ENCODE data around the gene ABHD8.

ABHD8 gene

DNA sequence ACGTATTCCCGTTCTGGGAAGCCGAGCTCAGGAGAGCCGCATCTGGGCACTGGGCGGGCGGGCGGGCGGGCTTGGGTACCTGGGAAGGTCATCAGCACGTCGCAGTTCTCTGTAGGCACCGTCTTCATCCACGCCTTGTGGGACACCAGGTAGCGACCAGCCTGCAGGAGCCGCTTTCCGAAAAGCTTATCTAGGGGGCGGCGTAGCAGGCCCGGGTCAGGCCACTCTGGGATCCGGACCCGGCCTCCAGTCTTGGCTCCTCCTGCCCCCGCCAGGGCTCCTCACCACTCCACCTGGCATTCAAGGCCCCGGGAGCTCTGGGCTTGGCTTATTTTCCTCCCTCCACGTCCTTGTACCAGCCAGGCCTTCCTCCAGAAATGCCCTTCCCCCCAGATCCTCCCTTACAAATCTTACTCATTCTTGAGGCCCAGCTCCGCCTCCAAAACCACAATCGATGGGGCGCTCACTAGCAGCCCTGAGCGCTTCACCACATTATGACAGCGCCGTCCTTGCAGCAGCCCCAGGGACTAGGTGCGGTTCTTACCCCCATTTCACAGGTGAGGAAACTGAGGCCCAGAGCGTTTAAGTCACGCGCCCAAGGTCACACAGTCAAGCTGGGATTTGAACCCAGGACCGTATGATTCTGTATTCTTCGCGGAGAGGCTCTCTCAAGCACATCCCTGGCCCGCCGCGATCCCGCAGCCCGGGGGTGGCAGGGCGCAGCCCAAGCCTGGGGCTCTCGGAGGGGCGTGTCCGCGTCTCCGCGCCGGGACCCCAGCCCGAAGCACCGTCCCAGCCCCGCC lies 30.6 kb upstream of the ABHD8 start:
- DNase-seq (ENCODE audit: low spot score): no peak

DNA sequence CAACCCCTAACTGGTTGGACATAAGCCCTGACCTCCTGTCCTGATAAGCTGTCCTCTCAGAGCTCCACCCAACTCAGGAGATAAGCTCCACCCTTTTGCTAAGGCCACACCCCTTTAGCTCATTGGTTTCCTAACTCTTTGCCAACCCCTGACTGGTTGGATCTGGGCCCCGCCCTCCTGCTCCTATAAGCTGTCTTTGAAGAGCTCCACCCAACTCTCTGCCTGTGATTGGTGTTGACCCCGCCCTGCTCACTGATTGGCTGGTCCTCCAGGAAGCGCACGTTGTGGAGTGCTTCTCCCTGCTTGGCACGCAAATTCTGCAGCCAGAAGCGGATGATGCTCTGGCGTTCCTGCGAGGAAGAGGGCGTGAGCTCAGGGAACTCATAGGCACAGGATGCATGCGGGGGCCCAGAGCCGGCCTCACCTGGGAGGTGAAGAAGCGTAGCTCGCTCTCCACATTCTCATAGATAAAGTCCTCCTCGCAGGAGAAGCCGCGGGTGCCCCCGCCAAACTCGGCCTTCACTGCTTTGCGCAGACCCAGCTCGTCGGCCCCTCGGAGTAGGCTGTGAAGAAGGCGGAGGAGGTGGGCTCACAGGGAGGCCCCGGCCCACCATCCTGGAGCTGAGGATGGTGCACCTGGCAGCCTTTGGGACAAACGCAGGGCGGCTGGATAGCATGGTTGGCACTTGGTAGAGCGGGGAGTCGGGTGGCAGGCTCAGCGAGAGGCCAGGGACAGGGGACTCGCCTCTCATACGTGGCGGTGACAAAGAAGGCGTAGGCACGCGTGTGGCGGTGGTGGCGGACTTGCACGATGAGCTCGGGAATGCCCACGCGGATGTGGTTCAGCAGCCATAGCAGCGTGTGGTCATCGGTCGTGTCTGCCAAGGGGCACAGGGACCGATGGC lies 29.7 kb upstream of the ABHD8 start:
- DNase-seq (ENCODE audit: low spot score): no peak

DNA sequence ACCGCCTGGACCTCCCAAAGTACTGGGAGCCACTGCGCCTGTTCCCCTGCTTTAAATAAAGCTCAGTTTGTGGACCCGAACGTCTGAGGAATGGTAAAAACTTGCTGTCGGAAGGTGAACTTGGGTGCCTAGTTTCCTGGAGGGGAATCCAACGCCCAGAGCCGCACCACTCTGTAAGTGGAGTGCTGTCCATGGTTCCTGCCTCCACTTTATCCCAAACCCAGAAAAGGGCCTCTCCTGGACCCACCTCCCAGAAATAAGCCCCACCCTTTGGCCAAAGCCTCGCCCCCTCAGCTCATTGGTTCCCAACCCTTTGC lies 29.1 kb upstream of the ABHD8 start:
- DNase-seq (ENCODE audit: low spot score): no peak

DNA sequence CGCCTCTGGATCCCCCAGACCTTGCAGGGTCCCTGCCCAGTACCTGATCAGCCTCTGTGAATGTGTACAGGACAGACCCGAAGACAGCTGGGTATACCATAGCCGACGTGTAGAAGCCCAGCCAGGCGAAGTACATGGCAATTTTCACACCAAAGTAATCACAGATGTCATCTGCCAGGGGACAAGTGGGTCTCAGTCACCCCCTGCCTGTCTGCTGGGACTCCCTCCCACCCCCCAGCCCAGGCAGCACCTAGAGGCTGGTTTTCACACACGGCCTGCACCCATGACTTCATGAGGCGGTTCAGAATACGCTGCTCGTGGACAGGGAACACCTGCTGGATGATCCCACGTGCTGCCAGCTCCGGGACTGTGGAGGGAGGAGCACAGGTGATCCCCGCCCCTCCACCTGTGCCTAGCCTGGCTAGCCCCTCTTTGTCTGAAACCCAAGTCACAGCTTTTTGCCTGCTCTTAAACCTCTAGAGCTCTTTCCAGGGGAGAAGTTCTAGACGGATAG lies 27.9 kb upstream of the ABHD8 start:
- no peak for DNase-seq (ENCODE audit: low spot score)

DNA sequence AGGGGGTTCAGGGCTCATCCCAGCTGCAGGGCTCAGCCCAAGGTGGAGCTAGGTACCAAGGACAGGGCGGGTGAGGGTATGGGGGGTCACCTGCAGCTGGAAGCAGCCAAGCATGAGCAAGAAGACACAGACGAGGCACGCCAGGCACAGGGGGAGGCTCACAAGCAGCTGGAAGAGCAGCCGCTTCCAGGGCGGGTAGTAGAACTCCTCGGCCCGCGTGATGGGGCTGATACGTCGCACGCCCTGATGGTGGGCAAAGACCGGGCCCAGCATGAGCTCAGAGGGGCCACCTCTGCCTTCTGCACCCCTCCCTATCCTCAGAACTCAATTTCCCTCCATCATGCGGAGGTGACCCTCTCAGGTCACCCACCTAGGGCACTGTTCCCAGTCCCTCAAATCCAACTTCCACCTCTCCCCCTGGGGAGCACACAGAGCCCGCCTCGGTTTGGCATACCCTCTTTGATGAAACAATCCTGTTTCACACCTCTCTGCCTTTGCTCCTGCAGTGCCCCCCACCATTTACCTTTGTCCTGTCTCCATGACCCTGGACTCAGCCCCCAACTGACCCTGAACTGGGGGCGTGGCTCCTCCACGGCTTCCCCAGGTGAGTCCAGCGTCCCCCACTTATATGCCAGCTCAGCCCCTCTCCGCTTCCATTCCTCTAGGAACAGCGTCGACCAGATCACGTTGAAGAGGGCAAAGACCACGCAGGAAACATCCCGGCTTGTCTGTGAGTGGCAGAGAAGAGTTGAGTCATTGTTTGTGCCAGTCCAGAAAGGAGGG lies 27.2 kb upstream of the ABHD8 start:
- no peak for DNase-seq (ENCODE audit: low spot score)

DNA sequence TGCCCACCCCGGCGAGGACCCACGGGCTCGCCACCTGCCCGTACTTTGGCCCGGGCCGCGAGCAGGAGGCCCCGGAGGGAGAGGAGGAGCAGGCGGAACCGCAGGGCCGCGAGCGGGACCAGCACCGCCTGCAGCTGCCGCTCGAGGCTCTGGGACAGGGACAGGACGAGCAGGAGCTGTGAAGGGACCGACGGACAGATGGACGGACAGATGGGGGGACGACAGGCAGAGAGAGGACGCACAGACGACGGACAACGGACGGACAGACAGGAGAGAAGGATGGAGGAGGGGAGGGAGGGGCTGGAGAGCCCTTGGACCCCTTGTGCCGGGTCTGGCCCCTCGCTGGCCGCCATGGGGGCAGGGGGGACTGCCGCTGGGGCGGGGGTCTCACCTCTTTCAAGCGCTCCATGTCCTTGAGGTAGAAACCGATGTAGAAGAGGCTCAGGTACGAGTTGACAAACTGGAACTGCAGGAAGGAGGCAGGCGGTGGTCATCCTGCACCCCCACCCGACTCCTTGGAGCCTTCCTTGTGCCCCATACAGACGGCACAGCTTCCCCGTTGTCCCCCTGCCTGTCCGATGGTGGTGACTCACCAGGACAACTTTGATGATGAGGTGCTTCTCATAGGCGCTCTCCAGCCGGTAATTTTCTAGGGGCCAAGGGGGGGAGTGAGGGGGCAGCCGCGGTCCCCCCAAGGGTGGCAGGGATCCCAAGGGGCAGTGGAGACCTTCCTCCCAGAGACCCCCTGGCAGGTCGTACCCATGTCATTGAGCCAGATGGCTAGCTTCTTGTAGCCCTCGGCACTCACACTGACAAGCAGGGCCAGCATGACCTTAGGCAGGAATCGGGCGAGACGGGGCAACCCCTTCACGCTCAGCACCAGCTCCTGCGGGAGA lies 26.4 kb upstream of the ABHD8 start:
- no peak for DNase-seq (ENCODE audit: low spot score)

DNA sequence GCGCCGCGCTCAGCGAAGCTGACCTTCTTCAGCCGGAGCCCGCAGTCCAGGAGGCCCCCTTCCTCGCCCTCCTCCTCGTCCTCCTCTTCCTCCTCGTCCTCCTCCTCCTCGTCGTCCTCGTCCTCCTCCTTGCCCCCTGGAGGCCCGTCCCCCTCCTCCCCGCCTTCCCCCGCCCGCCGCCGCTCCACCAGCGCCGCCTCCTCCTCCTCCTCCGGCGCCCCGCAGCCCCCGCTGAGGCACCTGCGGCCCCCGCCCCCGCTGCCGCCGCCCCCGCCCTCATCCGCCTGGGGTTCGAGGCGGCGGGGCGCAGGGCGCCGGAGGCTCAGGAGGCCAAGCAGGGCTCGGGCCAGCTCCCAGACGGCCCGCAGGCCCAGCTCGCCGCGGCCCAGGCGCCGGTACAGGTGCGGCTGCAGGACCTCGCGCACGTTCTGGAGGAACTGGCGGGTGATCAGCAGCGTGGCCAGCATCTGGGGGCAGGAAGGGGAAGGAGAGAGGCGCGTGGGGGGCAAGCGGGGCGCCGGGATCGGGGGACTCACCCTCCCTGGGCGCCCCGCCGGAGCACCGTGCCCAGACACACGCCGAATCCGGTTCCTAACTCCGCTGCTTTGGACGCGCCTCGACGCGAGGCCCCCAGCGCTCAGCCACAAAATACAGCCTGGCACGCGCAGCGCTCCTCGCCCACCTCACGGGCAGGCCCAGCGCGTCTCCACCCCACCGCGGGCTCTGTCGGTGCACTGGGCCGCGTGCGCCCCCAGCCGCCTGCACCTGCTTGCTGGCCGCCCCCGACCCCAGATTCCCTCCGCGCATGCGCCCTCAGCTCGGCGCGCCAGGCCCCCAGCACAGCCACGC lies 25.5 kb upstream of the ABHD8 start:
- DNase-seq (ENCODE audit: low spot score): no peak

DNA sequence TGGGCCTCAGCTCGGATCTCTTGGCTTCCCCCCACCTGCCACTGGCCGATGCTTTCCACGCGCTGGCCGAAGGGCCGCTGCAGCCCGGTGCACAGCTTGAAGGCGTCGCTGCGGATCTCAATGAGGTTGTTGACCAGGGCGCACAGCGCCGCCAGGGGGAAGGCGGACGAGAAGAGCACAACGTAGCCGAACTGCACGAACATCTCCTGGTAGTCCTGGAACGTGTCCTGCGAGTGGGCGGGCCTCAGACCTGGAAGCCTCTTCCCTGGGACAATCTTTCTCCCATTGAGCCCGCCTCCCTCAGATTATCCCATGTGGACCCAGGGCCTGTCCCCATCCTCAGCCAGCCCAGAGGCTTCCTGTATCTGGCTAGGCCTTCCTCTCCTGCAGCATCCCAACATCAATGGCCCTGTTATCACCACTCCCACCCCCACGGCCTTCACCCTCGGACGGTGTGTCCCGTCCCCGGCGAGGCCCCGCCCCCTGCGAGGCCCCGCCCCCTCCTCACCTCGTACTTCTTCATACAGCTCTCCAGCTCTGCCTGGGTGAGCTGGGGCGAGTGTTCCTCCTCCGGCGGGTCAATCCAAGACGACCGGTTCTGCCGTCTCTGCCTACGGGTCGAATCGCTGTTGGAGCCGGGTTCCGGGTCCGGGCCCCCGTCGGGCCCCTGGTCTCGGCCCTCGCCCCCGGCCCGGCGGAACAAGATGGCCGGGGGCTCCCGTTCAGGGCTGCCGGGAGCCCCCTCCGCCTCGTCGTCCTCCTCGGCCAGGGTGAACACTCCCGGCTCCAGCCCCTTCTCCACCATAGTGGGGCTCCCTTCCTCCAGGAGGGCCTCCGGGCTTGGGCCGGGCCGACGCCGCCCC lies 24.7 kb upstream of the ABHD8 start:
- DNase-seq (ENCODE audit: low spot score): no peak

DNA sequence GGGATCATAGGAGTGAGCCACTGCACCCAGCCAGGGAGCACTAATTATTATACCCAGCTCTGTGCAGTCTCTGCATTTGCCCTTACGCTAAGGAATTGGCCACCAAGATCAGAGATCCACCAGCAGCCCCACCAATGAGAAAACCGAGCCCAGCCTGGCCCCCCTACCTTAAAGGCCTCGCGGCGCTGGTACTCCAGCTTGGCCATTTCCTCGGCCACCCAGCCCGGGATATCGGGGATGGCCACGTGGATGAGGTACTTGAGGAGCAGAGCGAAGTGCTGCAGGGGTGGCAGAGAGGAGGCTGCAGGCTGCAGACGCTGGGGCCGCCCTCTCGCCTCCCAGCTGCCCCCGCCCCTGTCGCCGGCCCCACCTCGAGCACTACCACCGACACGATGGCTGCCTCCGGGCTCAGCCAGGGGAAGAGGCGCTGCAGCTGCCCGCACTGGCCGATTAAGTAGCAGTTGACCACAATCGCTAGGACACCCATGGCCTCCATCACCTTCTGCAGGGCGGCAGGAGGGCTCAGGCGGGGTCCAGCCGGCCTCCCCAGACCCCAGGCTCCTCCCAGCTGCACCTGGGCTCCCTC lies 23.9 kb upstream of the ABHD8 start:
- DNase-seq (ENCODE audit: low spot score): no peak

DNA sequence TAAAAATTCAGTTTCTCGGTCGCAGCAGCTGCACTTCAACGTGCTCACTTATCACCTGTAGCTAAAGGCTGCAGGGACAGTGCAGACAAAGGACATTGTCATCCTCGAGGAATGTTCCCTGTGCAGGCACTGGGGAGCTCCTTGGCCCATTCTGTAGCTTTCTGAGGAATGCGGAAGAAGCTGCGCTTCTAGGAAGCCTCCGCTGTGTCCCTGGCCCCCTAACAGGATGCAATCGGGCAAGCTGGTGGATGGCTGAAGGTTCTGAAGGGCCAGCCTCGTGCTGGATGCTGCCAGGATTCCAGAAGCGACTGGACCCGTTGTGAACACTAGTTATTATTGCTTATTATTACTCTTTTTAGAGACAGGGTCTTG lies 23.4 kb upstream of the ABHD8 start:
- no peak for DNase-seq (ENCODE audit: low spot score)

DNA sequence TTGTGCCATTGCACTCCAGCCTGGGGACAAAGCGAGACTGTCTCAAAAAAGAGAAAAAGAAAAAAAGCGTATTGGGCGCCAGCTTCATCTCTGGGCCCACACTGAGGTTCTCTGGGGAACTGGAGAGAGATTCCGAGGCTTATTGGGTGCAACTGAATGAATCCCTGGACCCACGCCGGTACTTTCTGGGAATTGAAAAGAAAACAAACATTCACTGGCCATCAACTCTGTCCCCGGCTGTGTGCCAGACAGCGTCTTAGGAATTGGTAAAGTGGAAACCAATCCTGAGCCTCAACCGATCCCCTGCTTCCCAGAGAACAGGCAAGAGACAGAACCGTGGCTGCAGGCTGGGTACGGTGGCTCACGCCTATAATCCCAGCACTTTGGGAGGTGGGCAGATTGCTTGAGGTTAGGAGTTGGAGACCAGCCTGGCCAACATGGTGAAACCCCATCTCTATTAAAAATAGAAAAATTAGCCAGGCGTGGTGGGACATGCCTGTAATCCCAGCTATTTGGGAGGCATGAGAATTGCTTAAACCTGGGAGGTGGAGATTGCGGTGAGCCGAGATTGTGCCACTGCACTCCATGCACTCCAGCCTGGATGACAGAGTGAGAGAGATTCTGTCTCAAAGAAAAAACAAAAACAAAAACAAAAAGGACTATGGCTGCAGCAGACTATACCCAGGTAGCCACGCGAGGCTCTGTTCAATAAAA lies 22.8 kb upstream of the ABHD8 start:
- DNase-seq (ENCODE audit: low spot score): peak; percentile 79

DNA sequence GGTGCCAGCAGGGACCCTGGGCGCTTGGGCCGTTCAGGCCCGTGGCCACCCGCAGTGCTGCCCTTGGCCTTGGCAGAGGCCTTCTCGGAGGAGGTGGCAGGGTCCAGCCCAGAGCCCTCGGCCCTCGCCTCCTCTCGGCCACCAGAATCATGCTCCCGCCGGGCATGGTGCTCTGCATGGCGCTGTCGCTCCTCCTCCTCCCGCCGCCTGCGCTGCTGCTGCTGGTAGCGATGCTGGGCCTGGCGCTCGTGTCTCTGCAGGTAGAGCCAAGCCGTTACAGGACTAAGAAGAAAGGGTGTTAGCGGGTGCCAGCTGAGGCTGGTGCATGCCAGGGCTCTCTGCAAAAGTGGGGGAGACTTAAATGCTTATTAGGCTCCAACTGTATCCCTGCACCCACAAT lies 21.9 kb upstream of the ABHD8 start:
- DNase-seq (ENCODE audit: low spot score): no peak

DNA sequence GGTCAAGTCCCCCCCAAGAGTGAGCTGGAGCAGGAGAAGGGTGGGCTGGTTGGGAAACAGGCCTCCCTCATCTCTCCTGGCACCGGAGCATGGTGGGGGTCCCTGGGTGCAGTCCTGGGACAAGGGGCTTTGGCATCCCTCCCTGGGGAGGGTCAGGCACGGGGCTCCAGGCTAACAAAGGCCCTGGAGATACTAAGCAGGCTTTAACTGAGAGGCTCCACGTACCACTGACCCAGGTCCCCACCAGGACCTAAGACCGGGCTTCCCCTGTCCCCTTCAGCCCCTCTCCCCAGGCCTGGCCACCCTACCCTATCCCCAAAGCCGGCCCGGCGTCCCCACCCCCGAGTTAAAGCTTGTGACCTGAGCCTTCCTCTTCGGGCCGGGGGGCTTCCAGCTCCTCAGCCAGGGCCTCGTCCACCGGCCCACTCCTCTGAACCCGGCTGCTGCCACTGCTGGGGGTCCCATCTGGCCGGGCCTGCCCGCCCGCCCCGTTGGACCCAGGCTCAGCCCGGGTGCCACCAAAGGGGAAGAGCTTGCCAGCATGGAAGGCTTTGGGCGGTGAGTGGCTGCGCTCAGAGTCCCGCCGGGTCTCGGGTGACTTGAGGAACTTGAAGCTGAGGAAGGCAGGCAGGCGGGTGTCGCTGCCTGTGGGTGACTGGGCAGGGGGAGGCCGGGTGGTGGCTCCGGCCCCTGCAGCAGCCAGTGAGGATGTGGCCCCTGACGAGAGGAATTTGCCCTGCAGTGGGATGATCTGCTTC lies 21.3 kb upstream of the ABHD8 start:
- DNase-seq (ENCODE audit: low spot score): no peak

DNA sequence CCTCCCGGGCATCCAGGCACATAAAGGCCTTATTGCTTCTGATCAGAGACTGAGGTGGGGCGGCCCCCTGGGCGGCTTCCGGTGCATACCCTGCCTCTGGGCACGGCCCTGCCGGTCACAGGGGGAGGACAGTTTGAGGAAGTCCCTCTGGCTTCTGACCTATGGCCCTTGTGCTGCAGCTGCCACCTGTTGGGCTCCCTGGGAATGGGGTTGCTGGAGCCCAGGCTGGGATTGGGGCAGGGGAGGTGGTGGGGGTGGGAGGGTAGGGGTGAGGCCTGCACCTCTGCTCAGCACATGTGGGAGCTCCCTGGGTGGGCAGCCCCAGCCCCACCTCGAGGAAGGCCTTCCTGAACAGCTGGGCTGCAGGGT lies 20.7 kb upstream of the ABHD8 start:
- DNase-seq (ENCODE audit: low spot score): no peak

DNA sequence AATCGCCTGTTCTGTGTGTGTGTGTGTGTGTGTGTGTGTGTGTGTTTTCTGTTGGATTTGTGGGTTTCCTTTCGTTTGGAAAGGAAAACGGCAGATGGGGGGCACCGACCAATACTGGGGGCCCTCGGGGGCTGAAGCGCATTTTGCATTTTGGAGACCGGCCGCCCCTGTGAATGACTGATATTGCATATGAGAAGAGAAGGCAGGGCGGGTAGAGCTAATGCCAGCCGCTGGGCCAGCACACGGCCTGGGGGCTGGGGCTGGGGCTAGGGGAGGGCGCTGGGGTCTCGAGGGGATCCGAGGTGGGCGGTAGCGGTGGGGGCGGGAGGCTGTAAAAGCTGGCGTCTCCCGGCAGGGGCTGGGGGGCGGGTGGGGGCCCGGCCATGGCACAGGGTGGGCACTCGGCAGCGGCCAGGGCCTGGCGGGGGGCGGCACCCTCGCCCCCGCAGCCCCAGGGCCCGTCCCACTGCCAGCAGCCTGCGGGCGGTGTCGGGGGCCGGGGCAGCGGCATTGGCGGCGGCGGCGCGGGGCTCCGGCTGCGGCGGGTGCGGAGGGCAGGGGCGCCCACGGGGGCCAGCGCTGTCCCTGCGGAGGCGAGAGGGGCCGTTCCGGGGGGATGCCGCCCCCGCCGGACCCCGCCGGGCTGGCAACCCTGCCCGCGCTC lies 20.2 kb upstream of the ABHD8 start:
- DNase-seq (ENCODE audit: low spot score): no peak

DNA sequence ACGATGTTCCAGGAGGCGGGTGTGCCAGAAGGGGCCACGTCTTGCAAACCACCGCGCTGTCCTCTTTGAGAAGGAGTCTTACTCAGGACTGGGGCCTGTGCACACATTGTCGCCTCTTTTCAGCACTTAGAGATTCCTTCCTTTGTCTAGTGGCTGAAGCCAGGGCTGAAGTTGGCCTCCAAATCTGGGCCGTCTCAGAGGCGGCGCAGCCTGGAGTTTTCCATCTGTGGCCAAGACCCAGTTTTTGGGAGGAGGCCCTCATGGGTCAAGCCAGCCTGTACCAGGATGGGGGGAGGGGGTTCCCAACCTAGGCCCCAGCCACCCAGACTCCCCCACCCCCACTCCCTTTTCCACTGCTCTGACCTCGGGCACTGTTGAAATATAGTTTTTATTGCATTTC lies 19.6 kb upstream of the ABHD8 start:
- no peak for DNase-seq (ENCODE audit: low spot score)
